Hematopoietic multipotent progenitor cell (in vitro differentiated cells): ENCODE results near the gene UNK. TPM values are rescaled to one million over a fixed set of nuclear protein-coding genes. Genes with fewer than 3 reads are reported as not detected.

Experiments
- DNase-seq, 3 donors: peaks; one replicate each; pipeline ENCODE4 v3.0.0-alpha.2; 2011 to 2015; ENCODE audit warnings: low read depth in 2 of 3, low spot score in 2 of 3
- total RNA-seq: library from RNA; depleted of rRNA; stranded (reverse); fragments of >200 nt; gene quantifications from one replicate; pipeline ENCODE4 v1.2.3, GENCODE V29; 2012

The UNK gene
- total RNA-seq, 1 donor, result 34.7 TPM

- DNase-seq, result no peak
These were observed 13.0 kb upstream of the UNK start for GRCh38 chr17:75771334-75772281.

- no peak for DNase-seq
These were observed 11.3 kb upstream of the UNK start for GRCh38 chr17:75773121-75773807.

GRCh38 chr17:75773808-75774470, 10.7 kb upstream of the UNK start:
- DNase-seq, result no peak

- peak in 1 of 3 donors; percentile 38 for DNase-seq
These were observed 10.1 kb upstream of the UNK start for GRCh38 chr17:75774471-75774990.

GRCh38 chr17:75774991-75775668, 9.5 kb upstream of the UNK start:
- peak in 1 of 3 donors; percentile 84 for DNase-seq

- DNase-seq, result peak in 2 of 3 donors; percentile 73 to 93
These were observed 8.0 kb upstream of the UNK start for GRCh38 chr17:75776386-75777295.

GRCh38 chr17:75777296-75777922, 7.2 kb upstream of the UNK start:
- peak in 1 of 3 donors; percentile 58 for DNase-seq

- DNase-seq, result peak in 1 of 3 donors; percentile 21
These were observed 6.3 kb upstream of the UNK start for GRCh38 chr17:75778066-75778860.

GRCh38 chr17:75778861-75779249, 5.8 kb upstream of the UNK start:
- no peak for DNase-seq

- DNase-seq, result peak; percentile 97 to 100 (median 99)
These were observed 5.2 kb upstream of the UNK start for GRCh38 chr17:75779250-75779986.

- no peak for DNase-seq
These were observed 4.4 kb upstream of the UNK start for GRCh38 chr17:75779987-75780889.

- DNase-seq, result peak in 2 of 3 donors; percentile 62 to 82
These were observed 1.4 kb upstream of the UNK start for GRCh38 chr17:75783069-75783783.

- no peak for DNase-seq
These were observed 668 bp upstream of the UNK start for GRCh38 chr17:75783803-75784472.

GRCh38 chr17:75785016-75785890, 647 bp downstream of the UNK start:
- DNase-seq, result no peak
